OCI-LY7 (cell line): ENCODE results near the gene MDGA2. TPM values are rescaled to one million over a fixed set of nuclear protein-coding genes. Genes with fewer than 3 reads are reported as not detected.
"Not testable (repeated sequence)": the region's sequence is repeated elsewhere in the genome, so short reads cannot be mapped to it uniquely, and the experiment has no call there.

Experiments
- BruUV-seq: library from RNA; stranded (reverse); fragments of 400-500 nt; replicated peaks from 2 replicates; lab custom pipeline; 2021; lab: Mats Ljungman, UMichigan
- CTCF ChIA-PET: fragments of 300-600 bp; sonication (Branson Sonifier 250); formaldehyde crosslinking; loops from one replicate; lab custom pipeline; 2022; ENCODE audit warnings: antibody characterized with exemption; ENCODE audit not compliant: unreplicated experiment; lab: Charles Lee
- POLR2A ChIA-PET: fragments of 300-600 bp; sonication (Branson Sonifier 250); formaldehyde crosslinking; loops from one replicate; lab custom pipeline; 2022; ENCODE audit warnings: antibody characterized with exemption; lab: Charles Lee
- DNase-seq: peaks from one replicate; pipeline ENCODE4 v3.0.0-alpha.2; 2015; ENCODE audit warnings: low spot score
- H2AFZ ChIP-seq: fragments of 200-600 bp; sonication (generic), shearing (Covaris generic); 2 replicates; pipeline ENCODE4 v1.6.1; 2014; ENCODE audit warnings: mild to moderate bottlenecking, antibody characterized with exemption, low read length, moderate library complexity
- H3K27ac ChIP-seq: fragments of 200-600 bp; sonication (generic); 2 replicates; pipeline ENCODE4 v1.5.1; 2014; ENCODE audit warnings: mixed run types, low read depth, mild to moderate bottlenecking, moderate library complexity, low read length, inconsistent platforms; ENCODE audit not compliant: poor library complexity, severe bottlenecking
- H3K36me3 ChIP-seq: fragments of 200-600 bp; sonication (generic); 2 replicates; pipeline ENCODE4 v1.6.1; 2014; ENCODE audit warnings: mild to moderate bottlenecking, antibody characterized with exemption, low read length, moderate library complexity, mixed read lengths; ENCODE audit not compliant: insufficient read depth
- H3K4me1 ChIP-seq: fragments of 200-600 bp; sonication (generic); 2 replicates; pipeline ENCODE4 v1.5.1; 2014; ENCODE audit warnings: mild to moderate bottlenecking, low read length; ENCODE audit not compliant: insufficient read depth, poor library complexity, severe bottlenecking
- H3K4me2 ChIP-seq: fragments of 200-600 bp; sonication (generic); 2 replicates; pipeline ENCODE4 v1.6.1; 2014; ENCODE audit warnings: mild to moderate bottlenecking, low read length
- H3K4me3 ChIP-seq: fragments of 200-600 bp; sonication (generic); 2 replicates; pipeline ENCODE4 v1.5.1; 2014; ENCODE audit warnings: mild to moderate bottlenecking, low read depth, low read length; ENCODE audit not compliant: poor library complexity, severe bottlenecking
- H3K79me2 ChIP-seq: fragments of 200-600 bp; sonication (generic); 2 replicates; pipeline ENCODE4 v1.6.1; 2016; ENCODE audit warnings: low read depth, mild to moderate bottlenecking, low read length, moderate library complexity, mixed read lengths; ENCODE audit not compliant: insufficient read depth
- H3K9me2 ChIP-seq: fragments of 200-600 bp; sonication (generic); 2 replicates; pipeline ENCODE4 v1.6.1; 2016; ENCODE audit warnings: mild to moderate bottlenecking, low read length, mixed read lengths; ENCODE audit not compliant: insufficient read depth
- H3K9me3 ChIP-seq: fragments of 200-600 bp; sonication (generic); 2 replicates; pipeline ENCODE4 v1.6.1; 2014; ENCODE audit warnings: mild to moderate bottlenecking, mixed run types, low read length, mixed read lengths
- H4K20me1 ChIP-seq: fragments of 200-600 bp; sonication (generic); 2 replicates; pipeline ENCODE4 v1.6.1; 2014; ENCODE audit warnings: mild to moderate bottlenecking, antibody characterized with exemption, low read length, moderate library complexity, mixed read lengths; ENCODE audit not compliant: insufficient read depth
- CTCF ChIP-seq: fragments of 200-600 bp; sonication (generic); conservative IDR thresholded peaks from 2 replicates; pipeline ENCODE4 v1.5.1; 2014; ENCODE audit warnings: mild to moderate bottlenecking, antibody characterized with exemption, low read length, moderate library complexity, mixed read lengths
- EZH2phosphoT487 ChIP-seq: fragments of 200-600 bp; sonication (generic); IDR thresholded peaks from 2 replicates; pipeline ENCODE4 v1.6.1; 2018; ENCODE audit warnings: low read depth, borderline replicate concordance, mild to moderate bottlenecking, mixed run types, antibody characterized with exemption, low read length, moderate library complexity, mixed read lengths
- intact Hi-C: fragments of 100-400 bp; cut with micrococcal nuclease; formaldehyde crosslinking; loops from one replicate; pipeline ENCODE4 v1.10.0; 2022; ENCODE audit not compliant: unreplicated experiment
- total RNA-seq, 2 experiments: library from RNA; depleted of rRNA in 1 of 2; stranded (reverse); fragments of >200 nt in 1 of 2; shearing (Covaris generic) in 1 of 2; gene quantifications; 2 replicates each; pipeline ENCODE4 v1.2.3, GENCODE V29; 2014 to 2022

Gene MDGA2
- total RNA-seq, 2 experiments from 2014 or later: not detected

GRCh38 chr14:47200740-47201139 is 474.7 kb downstream of the MDGA2 start:
- CTCF ChIA-PET: no interaction called here
- no peak for TF ChIP-seq CTCF
- no peak for TF ChIP-seq EZH2phosphoT487
- no peaks in the 10 kb centered on the region for H3K9me3 ChIP-seq
- H3K79me2 ChIP-seq: no peaks in the 10 kb centered on the region
- no peak overlapping the region for H3K4me3 ChIP-seq
- no peaks in the 10 kb centered on the region for H3K9me2 ChIP-seq
- no peak for DNase-seq
- BruUV-seq: no TSS peak
- no peaks in the 10 kb centered on the region for H3K4me1 ChIP-seq
- no peaks in the 10 kb centered on the region for H4K20me1 ChIP-seq
- intact Hi-C loops: no loop called here
- POLR2A ChIA-PET: no interaction called here
- no peak overlapping the region for H3K27ac ChIP-seq
- H2AFZ ChIP-seq: no peak overlapping the region
- H3K36me3 ChIP-seq: no peaks in the 10 kb centered on the region
- H3K4me2 ChIP-seq: no peak overlapping the region

DNA sequence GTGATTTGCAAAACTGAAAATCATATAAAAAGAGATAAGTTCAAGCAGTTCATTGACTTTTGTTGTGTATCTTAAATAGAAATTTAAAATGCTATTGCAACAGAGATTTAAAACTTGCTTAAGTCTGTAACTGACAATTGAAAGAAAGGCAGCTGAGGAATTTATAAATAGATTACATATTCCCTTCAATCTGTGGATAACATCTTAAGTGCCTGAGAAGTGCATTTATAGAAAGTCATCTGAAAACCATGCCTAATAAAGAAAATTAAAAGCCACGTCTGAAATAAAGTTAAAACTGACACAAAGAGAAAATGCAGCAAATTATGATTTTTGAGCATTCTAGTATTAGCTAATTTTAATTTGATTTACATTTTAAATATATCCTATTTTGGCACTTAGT is 479.8 kb downstream of the MDGA2 start:
- BruUV-seq: no TSS peak
- no peaks in the 10 kb centered on the region for H4K20me1 ChIP-seq
- intact Hi-C loops: no loop called here
- H3K27ac ChIP-seq: no peak overlapping the region
- H3K4me3 ChIP-seq: no peak overlapping the region
- no peak for TF ChIP-seq CTCF
- TF ChIP-seq EZH2phosphoT487: no peak
- H3K4me1 ChIP-seq: no peaks in the 10 kb centered on the region
- DNase-seq: no peak
- no peak overlapping the region for H2AFZ ChIP-seq
- ChIA-PET POLR2A (interaction anchor here (0.6 to 1.0 kb wide), 2 partner anchors 99 to 190 kb away, joined by 3 to 8 read pairs; no protein-coding TSS in a partner anchor), CTCF (no interaction called here)
- no peak overlapping the region for H3K4me2 ChIP-seq
- H3K36me3 ChIP-seq: no peaks in the 10 kb centered on the region
- H3K9me3 ChIP-seq: no peaks in the 10 kb centered on the region
- H3K9me2 ChIP-seq: no peaks in the 10 kb centered on the region
- no peaks in the 10 kb centered on the region for H3K79me2 ChIP-seq

- BruUV-seq: no TSS peak
- H3K36me3 ChIP-seq: no peaks in the 10 kb centered on the region
- no peak overlapping the region for H2AFZ ChIP-seq
- no peaks in the 10 kb centered on the region for H3K4me1 ChIP-seq
- H3K27ac ChIP-seq: no peak overlapping the region
- H4K20me1 ChIP-seq: no peaks in the 10 kb centered on the region
- DNase-seq: no peak
- H3K4me2 ChIP-seq: no peak overlapping the region
- intact Hi-C loops: no loop called here
- H3K79me2 ChIP-seq: no peaks in the 10 kb centered on the region
- ChIA-PET POLR2A (interaction anchor here (0.9 kb wide), 1 partner anchor 48 kb away, joined by 3 read pairs; no protein-coding TSS in a partner anchor), CTCF (no interaction called here)
- TF ChIP-seq EZH2phosphoT487: no peak
- no peak for TF ChIP-seq CTCF
- no peak overlapping the region for H3K4me3 ChIP-seq
- no peaks in the 10 kb centered on the region for H3K9me3 ChIP-seq
- no peaks in the 10 kb centered on the region for H3K9me2 ChIP-seq
Observed at GRCh38 chr14:47194055-47194454, 481.4 kb downstream of the MDGA2 start.

GRCh38 chr14:47192203-47192602 is 483.2 kb downstream of the MDGA2 start:
- H3K9me3 ChIP-seq, H3K36me3 ChIP-seq, intact Hi-C loops, H2AFZ ChIP-seq, H3K27ac ChIP-seq, H3K4me2 ChIP-seq, BruUV-seq, H3K4me1 ChIP-seq, H3K4me3 ChIP-seq, H4K20me1 ChIP-seq, DNase-seq, CTCF ChIA-PET, H3K79me2 ChIP-seq, H3K9me2 ChIP-seq: not testable (repeated sequence)
- POLR2A ChIA-PET: interaction anchor here (0.6 kb wide), 1 partner anchor 90 kb away, joined by 4 read pairs; no protein-coding TSS in a partner anchor
